Fibroblast of skin of scalp (primary cell): Measurements from ENCODE around the gene FAAP100.

ENCODE experiments used
- DNase-seq: peaks from one replicate; pipeline ENCODE4 v3.0.0-alpha.2; 2013

FAAP100 gene

DNA sequence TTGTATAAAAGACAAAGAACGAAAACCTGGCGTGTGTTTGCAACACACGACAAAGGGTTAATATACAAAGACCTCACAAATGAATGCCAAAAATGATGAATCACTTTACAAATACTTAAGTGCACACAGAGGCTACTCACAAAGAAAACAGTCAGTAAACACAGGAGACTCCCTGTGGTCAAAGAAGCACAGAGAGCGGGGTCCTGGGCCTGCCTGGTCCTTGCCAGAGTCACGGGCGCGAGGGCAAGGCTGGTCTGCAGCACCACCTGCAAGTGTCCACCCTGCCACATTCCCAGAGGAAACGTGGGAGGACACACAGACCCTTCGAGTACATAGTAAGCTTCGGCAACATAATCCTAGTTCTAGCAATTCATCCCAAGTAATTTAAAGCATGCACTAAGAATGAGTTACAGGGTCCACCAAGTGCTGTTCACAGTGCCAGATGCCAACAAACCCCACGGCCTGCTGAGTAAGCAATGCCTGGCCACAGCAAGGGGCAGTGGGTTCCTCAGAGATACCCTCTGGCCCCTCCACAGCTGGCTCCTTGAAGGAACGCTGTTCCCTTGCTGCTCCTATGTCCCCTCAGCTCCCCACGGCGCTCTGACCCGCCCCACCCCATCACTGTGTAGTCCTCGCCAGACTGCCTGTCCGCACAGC lies 24.6 kb upstream of the FAAP100 start:
- DNase-seq = peak; percentile 85

DNA sequence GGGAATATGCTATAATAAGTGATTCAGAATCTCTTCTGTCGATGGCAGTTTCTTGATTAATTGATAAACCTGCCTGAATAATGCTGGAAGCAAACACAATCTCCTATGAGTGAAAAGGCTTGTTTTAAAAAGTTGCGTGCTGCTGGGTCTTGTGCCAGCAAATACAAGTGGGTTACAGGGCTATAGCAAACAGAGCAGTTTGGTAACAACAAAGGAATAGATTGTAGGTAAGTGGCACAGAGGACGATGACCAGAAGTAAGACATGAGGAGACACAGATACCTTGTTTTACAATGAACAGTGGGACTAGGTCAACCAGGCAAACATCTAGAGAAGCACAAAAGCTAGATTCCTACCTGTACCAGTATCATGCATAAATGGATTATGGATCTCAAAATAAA lies 23.7 kb upstream of the FAAP100 start:
- DNase-seq = no peak

DNA sequence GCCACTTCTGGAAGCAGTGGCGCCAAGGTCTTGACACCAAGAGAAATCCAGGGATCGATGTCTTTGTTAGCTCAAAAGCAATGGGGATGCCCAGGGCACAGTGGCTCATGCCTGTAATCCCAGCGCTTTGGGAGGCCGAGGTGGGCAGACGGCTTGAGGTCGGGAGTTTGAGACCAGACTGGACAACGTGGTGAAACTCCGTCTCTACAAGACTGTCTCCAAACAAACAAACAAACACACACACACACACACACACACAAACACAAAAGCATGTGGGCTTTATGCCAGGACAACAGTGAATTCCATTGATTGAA lies 22.4 kb upstream of the FAAP100 start:
- no peak for DNase-seq

DNA sequence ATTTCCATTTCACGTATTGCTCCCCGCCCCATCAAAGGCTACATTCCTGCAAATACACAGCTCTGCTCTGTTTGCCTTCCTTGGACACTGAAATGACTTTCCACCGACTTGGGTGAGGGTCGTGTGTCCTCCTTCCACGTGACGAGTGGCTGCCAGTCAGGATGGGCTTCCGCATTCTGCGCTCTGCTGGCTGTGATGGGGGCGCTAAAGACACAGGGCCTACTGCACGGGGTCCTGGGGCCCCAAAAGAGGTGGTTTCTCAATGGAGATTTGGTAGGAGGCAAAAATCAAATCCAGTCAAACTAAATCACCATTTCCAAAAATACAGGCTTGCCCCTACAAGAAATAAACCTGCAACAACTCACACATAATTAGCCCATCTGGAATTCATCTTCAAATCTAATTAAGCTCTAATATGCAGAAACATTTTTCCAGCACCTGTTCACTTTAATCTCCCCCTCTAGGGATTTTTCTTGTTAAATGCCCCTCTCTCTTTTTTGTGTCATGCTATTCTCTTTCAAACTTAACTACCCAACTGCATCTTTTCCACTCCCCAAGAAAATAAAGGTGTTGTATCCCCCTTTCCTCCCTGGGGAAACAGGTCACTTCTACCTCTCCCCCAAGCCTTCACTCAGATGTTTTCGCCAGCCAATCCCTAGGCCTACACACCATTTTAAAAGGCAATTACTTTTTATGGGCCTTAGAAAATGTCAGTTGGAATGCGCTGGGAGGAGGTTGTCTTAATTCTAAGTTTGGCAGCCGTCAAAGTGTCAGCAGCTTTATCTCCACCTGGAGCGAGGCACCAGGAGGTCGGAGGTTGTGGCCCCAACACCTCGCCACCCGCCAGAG lies 21.9 kb upstream of the FAAP100 start:
- no peak for DNase-seq

DNA sequence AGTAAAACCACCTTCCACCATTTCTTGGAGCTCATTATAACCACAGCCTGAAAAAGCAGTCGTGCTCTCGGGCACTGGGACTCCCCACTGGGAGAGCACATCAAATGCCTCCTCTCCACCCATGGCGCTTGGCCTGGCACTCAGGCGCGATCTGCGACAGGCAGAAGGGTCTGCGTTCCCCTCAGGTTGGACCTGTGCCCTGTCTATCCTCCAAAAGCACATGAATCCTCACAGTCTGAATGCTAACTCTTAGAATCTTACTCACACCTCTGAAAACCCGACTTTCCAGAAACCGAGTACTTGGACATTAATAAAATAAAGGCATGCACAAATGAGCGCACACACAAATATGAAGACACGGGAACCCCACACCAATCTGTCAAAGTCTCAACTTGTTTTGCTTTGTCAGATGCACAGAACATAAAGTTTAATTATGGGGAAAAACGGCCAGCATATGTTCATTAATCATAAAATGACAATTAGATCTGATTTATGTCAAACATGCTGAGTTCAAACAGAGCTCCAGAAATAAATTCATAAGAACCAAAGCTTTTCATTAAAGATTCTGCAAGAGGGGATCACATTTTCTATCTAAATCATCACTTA lies 20.5 kb upstream of the FAAP100 start:
- DNase-seq = no peak

DNA sequence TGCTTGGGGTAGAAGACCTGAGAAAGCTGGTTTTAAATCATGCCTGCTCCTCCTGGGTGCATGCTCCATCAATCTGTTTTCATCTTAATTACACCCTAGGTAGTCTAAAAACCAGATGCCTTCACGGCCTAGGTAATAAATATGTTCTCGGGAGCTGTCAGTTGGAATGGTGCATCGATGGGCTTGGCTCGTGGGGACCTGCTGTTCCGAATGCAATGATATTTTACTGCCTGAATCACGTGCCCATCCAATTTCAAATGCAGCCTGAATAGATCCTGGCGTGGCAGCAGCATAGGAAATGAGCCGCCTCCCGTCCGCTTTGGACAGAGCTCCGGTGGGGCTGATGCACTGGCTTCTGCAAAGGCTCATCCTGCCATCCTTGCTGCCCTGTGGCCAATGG lies 18.8 kb upstream of the FAAP100 start:
- no peak for DNase-seq

DNA sequence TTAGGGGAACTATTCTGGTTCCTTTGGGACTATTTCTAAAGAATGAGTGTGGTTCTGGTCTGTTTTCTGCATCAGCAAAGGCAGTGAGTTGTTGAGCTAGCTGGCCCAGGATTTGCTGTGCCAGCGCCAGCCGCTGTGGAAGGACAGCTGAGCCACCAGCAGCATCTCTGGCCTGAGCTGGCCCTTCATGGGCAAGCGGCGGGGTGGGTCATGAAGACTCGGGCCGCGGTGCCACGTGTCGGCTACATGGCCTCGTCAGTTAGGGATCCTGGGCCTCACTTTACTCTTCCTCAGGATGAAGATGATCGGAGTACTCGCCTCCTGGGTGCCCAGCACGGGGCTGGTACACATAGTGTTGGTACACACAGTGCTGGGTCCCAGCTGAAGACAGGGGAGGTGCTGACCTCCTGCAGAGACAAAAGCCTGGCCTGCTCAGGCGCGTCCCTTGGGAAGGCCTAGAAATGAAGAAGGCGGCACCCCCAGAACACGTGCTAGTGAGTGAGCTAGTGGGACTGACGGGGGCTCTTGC lies 17.9 kb upstream of the FAAP100 start:
- no peak for DNase-seq

DNA sequence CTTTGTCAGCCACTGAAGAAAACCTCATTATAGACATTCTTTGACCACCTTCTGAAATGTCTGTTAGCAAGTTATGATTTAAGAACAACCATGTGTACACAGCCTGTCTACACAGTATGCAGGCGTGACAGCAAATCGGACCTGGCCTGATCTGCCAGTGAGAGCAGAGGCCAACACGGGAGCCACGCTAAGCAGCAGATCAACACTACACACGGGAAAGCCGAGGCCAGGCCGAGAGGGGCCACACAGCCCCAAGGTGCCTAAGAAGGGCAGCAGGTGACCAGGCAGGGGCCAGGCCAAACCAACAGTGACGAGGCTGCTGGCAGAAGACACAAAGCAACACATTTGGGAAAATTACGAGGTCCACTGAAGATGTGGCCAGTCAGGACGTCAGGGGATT lies 16.3 kb upstream of the FAAP100 start:
- no peak for DNase-seq

DNA sequence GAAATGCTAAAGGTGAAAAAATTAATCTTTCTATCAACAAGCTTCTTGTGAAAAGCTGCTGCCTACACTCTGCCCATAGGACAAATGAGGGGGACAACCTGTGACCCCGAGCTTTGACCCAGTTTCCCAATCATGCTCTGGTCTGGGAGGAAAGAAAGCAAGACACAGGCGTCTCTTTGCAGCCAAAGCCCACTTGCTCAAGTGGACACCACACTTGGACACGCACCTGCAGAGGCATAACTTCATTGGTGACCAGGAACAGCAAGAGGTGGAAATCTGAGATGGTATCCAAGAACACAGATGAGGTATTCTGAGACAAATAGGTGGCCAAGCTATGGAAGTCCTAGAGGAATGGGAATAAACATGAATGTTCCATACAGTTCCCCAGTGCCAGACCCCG lies 15.0 kb upstream of the FAAP100 start:
- DNase-seq = no peak

DNA sequence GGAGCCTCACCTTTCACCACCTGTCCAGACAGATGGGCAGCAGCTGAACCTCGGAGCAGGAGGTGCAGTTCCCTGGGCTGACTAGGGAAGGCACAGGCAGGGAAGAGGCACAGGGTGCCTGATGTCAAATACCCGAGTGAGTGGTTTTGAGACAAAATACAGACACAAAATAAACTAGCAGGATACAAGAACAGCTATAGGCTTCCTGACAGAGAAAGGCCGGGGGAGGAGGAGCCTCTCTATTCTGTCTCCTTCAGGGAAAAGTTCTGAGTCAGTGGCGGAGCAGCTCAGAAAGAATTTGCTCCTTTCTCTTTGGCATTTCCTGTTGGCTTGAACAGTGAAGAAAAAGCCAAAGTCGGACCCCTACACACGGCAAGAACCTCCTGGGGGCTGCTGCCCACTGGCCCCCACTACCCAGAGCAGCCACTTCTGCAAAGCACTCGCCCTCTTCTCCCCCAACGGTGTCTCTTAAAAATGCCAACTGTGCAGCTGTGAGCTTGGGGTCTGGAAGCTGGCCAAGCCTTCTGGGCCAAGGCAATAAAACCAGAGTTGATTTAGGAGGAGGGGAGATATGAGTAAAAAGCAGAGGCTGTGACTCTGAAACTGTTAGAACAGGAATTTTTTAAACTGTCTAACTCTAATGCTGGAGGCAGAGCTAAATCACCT lies 14.4 kb upstream of the FAAP100 start:
- peak; percentile 100 for DNase-seq

DNA sequence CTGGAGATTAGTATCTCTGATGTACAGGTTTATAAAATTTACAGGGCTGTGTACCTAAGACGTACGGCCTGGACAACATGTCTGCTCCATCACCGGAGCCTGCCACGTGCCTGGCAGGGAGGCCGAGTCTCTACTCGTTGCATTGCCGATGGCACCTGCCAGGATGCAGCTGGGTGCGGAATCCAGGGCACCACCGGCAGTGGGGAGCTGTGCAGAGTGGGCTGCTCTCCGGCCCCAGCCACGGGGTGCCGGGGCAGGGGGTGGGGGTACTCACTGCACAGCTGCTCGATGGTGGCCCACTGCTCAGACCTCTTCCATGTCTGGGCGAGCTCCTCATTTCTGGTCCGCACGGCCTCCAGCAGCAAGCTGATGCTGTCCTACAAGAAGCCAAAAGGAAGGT lies 13.1 kb upstream of the FAAP100 start:
- DNase-seq = no peak

DNA sequence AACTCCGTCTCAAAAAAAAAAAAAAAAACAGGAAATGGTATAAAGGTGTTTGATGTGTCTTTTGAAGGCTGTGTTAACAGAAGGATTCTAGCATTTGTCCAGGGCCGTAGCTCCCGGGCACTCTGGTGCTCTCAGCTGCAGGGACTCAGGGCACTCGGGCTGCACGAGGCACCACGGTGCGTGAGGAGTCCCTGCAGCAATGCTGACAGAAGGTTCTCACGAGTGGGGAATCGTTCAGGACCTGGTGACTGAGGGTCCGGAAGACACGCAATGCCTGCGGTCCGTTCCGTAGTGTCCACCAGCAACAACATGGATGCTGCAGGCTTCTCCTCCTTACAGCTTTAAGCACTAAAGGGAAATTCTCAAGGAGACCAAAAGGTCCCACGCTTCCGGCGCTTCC lies 12.6 kb upstream of the FAAP100 start:
- no peak for DNase-seq

DNA sequence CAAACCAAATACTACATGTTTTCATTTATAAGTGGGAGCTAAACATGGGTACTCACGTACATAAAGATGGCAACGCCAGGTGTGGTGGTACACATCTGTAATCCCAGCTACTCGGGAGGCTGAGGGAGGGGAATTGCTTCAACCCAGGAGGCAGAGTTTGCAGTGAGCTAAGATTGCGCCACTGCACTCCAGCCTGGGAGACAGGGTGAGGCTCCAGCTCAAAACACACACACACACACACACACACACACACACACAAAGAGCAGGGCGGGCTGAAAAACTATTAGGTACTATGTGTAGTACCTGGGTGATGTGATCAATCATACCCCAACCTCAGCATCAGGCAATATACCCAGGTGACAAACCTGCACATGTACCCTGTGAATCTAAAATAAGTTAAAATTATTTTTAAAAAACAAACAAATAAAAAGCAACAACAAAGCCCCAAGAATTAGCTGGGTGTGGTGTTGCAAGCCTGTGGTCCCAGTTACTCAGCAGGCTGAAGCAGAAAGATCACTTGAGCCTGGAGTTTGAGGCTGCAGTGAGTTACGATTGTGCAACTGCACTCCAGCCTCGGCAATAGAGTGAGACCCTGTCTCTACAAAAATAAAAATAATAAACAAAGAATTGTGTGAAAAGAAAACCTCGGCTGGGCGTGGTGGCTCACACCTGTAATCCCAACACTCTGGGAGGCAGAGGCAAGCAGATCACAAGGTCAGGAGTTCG lies 11.9 kb upstream of the FAAP100 start:
- peak; percentile 55 for DNase-seq

DNA sequence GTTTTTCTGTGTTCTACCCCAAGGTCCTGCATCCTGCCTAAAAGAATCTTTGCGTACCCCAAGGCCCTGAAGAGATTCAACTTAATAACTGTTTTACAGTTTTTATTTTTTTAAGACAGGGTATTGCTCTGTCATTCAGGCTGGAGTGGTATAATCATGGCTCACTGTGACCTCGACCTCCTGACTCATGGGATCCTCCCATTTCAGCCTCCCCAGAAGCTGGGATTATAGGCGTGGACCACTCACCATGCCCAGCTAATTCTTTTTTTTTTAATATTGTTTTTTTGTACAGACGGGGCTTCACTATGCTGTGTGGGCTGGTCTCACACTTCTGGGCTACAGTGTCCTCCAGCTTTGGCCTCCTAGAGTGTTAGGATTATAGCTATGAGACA lies 9.3 kb upstream of the FAAP100 start:
- no peak for DNase-seq

DNA sequence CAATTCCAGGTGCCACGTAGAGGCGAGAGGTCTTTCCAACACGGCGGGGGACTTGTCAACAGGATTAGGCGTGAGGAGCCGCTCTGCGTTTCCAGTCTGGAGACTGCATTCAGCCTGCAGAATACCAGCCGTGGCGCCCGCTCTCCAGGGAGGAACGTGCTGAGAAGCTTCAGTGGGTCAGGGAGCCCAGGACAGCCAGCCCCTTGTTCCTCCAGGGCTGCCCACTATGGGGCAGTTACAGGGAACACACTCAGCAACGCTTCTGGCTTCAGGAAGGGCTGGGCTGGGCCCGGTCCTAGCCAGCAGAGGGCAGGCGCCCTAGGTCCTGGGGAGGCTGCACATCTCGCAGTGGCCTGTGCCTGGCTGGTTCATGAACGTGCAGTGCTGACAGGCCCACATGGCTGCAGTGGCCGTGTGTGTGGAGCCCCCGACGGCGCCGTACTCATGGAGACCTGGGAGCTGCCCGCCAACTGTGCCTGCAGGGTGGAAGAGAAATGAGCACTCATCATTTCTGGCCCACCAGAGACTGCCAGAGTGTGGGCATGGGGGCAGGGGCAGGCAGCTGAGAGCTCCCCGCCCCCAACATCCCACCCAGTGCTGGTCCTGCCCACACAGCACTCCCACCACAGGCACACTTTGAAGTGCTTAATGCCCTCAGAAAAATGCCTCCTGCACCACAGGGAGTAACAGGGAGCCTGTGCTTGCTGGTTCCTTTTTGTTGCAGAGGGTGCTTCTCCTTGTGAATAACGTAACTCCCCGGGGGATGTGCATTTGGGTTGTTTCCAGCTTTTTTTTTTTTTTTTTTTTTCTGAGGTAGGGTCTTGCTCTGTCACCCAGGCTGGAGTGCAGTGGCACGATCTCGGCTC lies 7.0 kb upstream of the FAAP100 start:
- peak; percentile 42 for DNase-seq

DNA sequence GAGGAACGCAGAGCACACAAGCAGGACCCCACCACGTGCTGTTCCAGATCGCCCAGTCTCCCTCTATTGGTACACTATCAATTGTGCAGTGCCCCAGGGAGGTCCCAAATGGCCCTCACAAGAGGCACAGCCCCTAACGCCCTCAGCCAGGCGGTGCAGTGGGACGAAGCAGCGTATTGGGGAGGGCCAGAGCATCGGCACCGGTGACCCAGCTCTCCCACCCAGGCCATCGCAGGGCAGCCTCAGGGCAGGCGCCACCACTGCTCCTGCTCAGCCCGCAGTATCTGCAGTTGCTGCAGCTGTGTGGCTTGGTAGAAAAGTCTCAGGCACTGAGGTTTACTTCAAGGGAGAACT lies 5.9 kb upstream of the FAAP100 start:
- no peak for DNase-seq

DNA sequence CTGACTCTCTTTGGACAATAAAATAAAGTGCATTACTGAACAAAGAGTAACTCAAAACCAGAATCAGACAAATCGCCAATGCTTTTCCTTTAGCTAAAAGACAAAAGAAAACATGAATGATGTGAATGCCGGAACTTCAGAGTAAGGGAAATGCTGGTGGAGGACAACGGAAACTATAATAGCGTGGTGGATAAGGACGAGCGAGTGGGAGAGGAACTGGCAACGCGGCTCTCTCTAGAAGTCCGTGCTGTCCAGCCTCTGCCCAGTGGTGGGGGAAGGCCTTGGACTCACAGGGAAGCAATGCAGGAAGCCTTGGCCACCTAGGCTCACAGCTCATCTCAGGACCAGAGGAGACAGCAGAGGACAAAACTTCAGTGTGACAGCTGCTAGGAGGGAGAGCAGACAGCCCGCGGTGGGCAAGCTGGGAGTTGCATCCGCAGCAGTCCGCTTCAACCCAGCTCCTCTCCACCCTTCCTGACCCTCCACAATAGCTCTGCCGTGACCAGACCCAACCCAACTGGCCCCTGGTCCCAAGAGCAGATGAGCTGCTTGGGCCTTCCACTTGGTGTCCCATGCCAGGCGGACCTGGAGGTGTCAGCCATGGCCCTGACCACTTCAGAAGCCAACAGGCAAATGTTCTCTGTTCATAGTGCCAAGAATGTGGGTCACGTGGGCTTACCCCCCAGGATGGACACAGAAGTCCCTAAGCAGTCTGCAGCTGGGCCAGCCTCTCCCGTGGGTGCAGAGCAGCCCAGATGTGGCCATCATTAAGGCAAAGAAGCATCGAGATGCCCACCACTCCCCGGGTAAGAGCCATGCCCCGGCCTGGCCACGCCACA lies 5.3 kb upstream of the FAAP100 start:
- no peak for DNase-seq

DNA sequence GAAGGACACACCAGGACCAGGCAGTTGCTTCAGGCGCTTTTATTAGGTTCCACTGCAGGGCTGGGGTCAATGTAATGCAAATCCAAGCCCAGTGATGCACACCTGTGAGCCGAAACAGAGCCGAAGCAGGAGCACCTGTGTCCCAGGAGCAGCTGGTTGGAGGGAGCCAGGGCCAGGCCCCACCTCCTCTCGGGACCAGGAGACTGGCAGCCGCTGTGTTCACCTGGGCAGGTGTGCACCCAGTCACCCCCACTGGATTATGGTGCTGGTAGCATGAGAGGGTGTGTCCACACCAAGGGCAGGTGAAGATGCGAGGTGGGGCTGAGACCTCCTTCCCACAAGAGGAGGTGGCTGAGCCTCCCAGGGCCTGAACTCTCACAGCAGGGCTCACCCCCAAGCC lies 4.7 kb upstream of the FAAP100 start:
- DNase-seq = no peak

DNA sequence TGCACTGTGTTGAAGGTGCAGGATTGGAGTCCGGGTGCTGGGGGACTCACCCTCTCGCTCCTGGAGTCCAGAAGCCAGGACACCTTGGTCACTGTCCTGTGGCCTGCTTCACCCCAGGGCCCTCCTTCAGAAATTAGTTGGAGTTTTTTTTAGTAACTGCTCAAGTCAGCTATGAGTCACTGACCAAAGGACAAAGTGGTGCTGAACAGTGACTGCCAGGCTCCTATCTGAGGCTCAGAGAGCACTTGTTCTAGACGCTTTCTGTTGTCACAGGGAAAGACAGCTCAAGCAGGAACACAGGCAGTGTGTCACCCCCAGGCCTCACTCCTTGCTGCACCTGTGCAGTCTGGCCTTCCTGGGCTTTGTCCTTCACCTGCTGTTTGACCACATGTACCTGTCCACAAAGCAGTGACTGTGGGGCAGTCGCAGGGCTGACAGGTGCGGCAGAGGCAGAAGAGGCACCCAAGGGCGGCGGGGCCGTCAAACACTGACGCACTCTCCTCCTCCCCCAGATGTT lies 4.1 kb upstream of the FAAP100 start:
- no peak for DNase-seq

DNA sequence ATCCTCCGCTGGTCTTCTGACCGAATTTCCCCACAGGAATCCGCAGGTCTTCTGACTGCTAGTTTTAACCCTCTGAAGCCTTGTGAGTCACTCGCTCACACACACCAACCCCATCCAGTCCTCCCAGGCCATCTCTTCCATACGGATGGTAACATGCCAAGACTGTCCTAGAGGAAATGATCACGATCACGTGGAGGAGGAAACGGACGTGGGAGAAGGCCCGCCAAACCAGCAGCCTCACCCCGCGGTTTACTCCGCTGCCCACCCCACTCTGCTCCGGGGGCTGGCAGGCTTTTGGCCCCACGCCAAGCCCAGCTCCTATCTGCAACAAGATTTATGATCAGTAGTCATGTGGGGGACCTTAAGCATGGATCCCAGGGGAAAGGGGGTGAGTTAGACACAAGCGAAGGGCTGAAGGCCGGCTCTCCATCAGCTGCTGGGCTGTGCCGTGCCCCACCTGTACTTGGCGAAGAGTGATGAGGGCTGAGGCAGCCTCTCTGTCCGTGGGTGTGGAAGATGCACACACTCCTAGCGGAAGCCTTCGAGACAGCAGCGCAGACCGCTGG lies 1.5 kb upstream of the FAAP100 start:
- peak; percentile 92 for DNase-seq
